ENCODE results near the gene KRT28.

KRT28 gene

GRCh38 chr17:40778461-40778860, 21.3 kb downstream of the KRT28 start:
- H3K79me2 ChIP-seq (ENCODE audit: low read length), result no peaks in the 10 kb centered on the region
- H3K27ac ChIP-seq (ENCODE audit: low read length), result no peak overlapping the region
- no peaks in the 10 kb centered on the region for H3K36me3 ChIP-seq (replicated peaks; ENCODE audit: low read depth, low read length)
- H2AFZ ChIP-seq (ENCODE audit: low read depth, low read length), result no peak overlapping the region
- H4K20me1 ChIP-seq (ENCODE audit: insufficient read depth, low read length), result no peaks in the 10 kb centered on the region
- H3K4me1 ChIP-seq (ENCODE audit: low read length), result no peaks in the 10 kb centered on the region
- H3K4me3 ChIP-seq (ENCODE audit: low read length), result no peak overlapping the region
- H3K9ac ChIP-seq (ENCODE audit: low read length), result no peak overlapping the region
- TF ChIP-seq CTCF (IDR thresholded peaks at IDR 0.05; ENCODE audit: low read depth, low read length) (no peak), EZH2phosphoT487 (IDR thresholded peaks at IDR 0.05; ENCODE audit: low read depth) (no peak)
- no peaks in the 10 kb centered on the region for H3K27me3 ChIP-seq (ENCODE audit: low read depth, low read length)
- H3K4me2 ChIP-seq (ENCODE audit: low read length), result no peak overlapping the region
- no peaks in the 10 kb centered on the region for H3K9me3 ChIP-seq (ENCODE audit: insufficient read depth, low read length)

DNA sequence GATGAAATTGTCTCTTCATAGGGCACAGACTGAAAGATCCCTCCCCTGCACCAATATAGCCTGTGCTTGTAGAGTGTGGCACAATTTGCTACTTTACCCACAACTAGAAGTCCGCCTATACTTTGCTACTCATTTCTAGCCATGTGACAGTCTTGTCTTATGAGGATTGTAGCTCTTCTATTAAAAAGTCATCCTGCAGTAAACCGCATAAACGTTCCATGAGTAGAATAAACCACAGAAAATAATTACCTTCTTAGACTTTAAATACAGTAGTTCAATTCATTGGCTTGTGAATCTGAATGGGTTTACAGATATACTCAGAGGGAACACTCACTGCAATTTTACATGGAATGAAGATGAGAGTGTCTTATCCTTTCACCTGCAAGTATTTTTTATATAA, 21.8 kb downstream of the KRT28 start:
- Histone ChIP-seq H3K27me3 (ENCODE audit: low read depth, low read length) (no peaks in the 10 kb centered on the region), H3K79me2 (ENCODE audit: low read length) (no peaks in the 10 kb centered on the region)

GRCh38 chr17:40777459-40777858, 22.3 kb downstream of the KRT28 start:
- H3K4me1 ChIP-seq (ENCODE audit: low read length), result no peaks in the 10 kb centered on the region

More for the DNA sequence above, 21.8 kb downstream of the KRT28 start:
- Histone ChIP-seq H3K36me3 (replicated peaks; ENCODE audit: low read depth, low read length) (no peaks in the 10 kb centered on the region), H3K4me2 (ENCODE audit: low read length) (no peak overlapping the region), H4K20me1 (ENCODE audit: insufficient read depth, low read length) (no peaks in the 10 kb centered on the region), H2AFZ (ENCODE audit: low read depth, low read length) (no peak overlapping the region), H3K9me3 (ENCODE audit: insufficient read depth, low read length) (no peaks in the 10 kb centered on the region), H3K4me1 (ENCODE audit: low read length) (no peaks in the 10 kb centered on the region), H3K4me3 (ENCODE audit: low read length) (no peak overlapping the region), H3K9ac (ENCODE audit: low read length) (no peak overlapping the region), H3K27ac (ENCODE audit: low read length) (no peak overlapping the region)
- TF ChIP-seq CTCF (IDR thresholded peaks at IDR 0.05; ENCODE audit: low read depth, low read length) (no peak), EZH2phosphoT487 (IDR thresholded peaks at IDR 0.05; ENCODE audit: low read depth) (no peak)

DNA sequence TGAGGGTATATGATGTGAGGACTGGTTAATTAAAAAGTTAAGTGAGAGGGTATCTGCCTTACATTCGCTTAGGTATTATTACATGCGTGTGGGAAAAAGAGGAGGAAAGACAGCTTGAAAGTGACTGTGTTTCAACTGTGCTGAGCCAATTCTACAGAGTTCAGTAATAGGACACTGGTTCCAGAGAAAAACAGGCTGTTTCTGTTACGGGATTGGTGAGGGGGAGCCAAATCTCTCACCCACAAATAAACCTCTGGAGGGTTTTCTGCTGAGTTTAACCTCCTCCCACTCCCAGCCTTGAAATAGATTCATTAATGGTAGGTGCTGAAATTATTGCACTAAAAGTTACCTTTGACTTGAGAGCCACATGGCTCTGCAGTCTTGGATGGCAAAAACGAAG, 23.8 kb downstream of the KRT28 start:
- Histone ChIP-seq H3K27me3 (ENCODE audit: low read depth, low read length) (no peaks in the 10 kb centered on the region; the same call in 1 of the 2 replicates), H3K4me1 (ENCODE audit: low read length) (no peaks in the 10 kb centered on the region), H3K4me2 (ENCODE audit: low read length) (no peak overlapping the region), H3K9ac (ENCODE audit: low read length) (no peak overlapping the region), H4K20me1 (ENCODE audit: insufficient read depth, low read length) (no peaks in the 10 kb centered on the region), H3K4me3 (ENCODE audit: low read length) (no peak overlapping the region), H3K79me2 (ENCODE audit: low read length) (no peaks in the 10 kb centered on the region), H2AFZ (ENCODE audit: low read depth, low read length) (no peak overlapping the region), H3K27ac (ENCODE audit: low read length) (no peak overlapping the region), H3K9me3 (ENCODE audit: insufficient read depth, low read length) (no peaks in the 10 kb centered on the region), H3K36me3 (replicated peaks; ENCODE audit: low read depth, low read length) (no peaks in the 10 kb centered on the region)
- TF ChIP-seq EZH2phosphoT487 (IDR thresholded peaks at IDR 0.05; ENCODE audit: low read depth), result no peak
- TF ChIP-seq CTCF (IDR thresholded peaks at IDR 0.05; ENCODE audit: low read depth, low read length), result no peak

More at GRCh38 chr17:40777459-40777858, 22.3 kb downstream of the KRT28 start:
- H3K27ac ChIP-seq (ENCODE audit: low read length), result no peak overlapping the region
- H3K36me3 ChIP-seq (replicated peaks; ENCODE audit: low read depth, low read length), result no peaks in the 10 kb centered on the region
- TF ChIP-seq EZH2phosphoT487 (IDR thresholded peaks at IDR 0.05; ENCODE audit: low read depth) (no peak), CTCF (IDR thresholded peaks at IDR 0.05; ENCODE audit: low read depth, low read length) (no peak)
- H3K4me2 ChIP-seq (ENCODE audit: low read length), result no peak overlapping the region
- H4K20me1 ChIP-seq (ENCODE audit: insufficient read depth, low read length), result no peaks in the 10 kb centered on the region
- H3K79me2 ChIP-seq (ENCODE audit: low read length), result no peaks in the 10 kb centered on the region
- no peak overlapping the region for H2AFZ ChIP-seq (ENCODE audit: low read depth, low read length)
- no peak overlapping the region for H3K4me3 ChIP-seq (ENCODE audit: low read length)
- H3K9ac ChIP-seq (ENCODE audit: low read length), result no peak overlapping the region
- H3K27me3 ChIP-seq (ENCODE audit: low read depth, low read length), result no peaks in the 10 kb centered on the region
- no peaks in the 10 kb centered on the region for H3K9me3 ChIP-seq (ENCODE audit: insufficient read depth, low read length)
